Heart right ventricle (tissue), 16 donors: ENCODE results near the gene VAMP2. TPM values are rescaled to one million over a fixed set of nuclear protein-coding genes. Genes with fewer than 3 reads are reported as not detected.

Source experiments
- ATAC-seq, 8 donors: fragments of 200-7000 bp; cut with Tn5 transposase; one replicate each; pipeline ENCODE4 v1.9.1; 2020; ENCODE audit warnings: mild to moderate bottlenecking in 8 of 8, moderate library complexity in 8 of 8, moderate number of reproducible peaks in 1 of 8
- DNase-seq, 2 donors: peaks; one replicate each; pipeline ENCODE4 v3.0.0-alpha.2; 2020
- H3K27ac ChIP-seq, 10 donors: fragments of 200-600 bp; sonication (generic) in 2 of 10; one replicate each; pipeline versions ENCODE4 v1.5.0 to v1.8.0; 2020 to 2022; ENCODE audit warnings: mild to moderate bottlenecking in 3 of 10
- H3K27me3 ChIP-seq, 7 donors: fragments of 200-600 bp; one replicate each; pipeline ENCODE4 v1.8.0; 2021 to 2022; ENCODE audit warnings: mild to moderate bottlenecking in 2 of 7
- H3K36me3 ChIP-seq, 9 donors: fragments of 200-600 bp; sonication (generic) in 1 of 9; one replicate each; pipeline versions ENCODE4 v1.5.0 to v1.8.0; 2020 to 2022; ENCODE audit warnings: mild to moderate bottlenecking in 2 of 9
- H3K4me1 ChIP-seq, 9 donors: fragments of 200-600 bp; sonication (generic) in 1 of 9; one replicate each; pipeline versions ENCODE4 v1.5.0 to v1.8.0; 2020 to 2022; ENCODE audit warnings: mild to moderate bottlenecking in 4 of 9
- H3K4me3 ChIP-seq, 10 donors: fragments of 200-600 bp; sonication (generic) in 2 of 10; one replicate each; pipeline versions ENCODE4 v1.5.0 to v1.8.0; 2020 to 2022; ENCODE audit warnings: mild to moderate bottlenecking in 7 of 10, moderate library complexity in 2 of 10
- H3K9me3 ChIP-seq, 11 donors: fragments of 200-600 bp in 10 of 11; sonication (generic) in 2 of 11; one replicate each; pipeline versions ENCODE4 v1.5.0 to v1.8.0; 2013 to 2022; ENCODE audit warnings: mild to moderate bottlenecking in 2 of 11, control low read depth in 1 of 11, moderate library complexity in 1 of 11
- WGBS, 2 donors: extraction: QIAGEN DNeasy Blood & Tissue Kit; methylation state at CpG; one replicate each; pipeline ENCODE4 v1.1.7; 2013; ENCODE audit warnings: inconsistent platforms in 1 of 2; 5-methylcytosine and 5-hydroxymethylcytosine counted together
- intact Hi-C, 10 donors: fragments of 100-400 bp; cut with DNase I; formaldehyde crosslinking; loops; one replicate each; pipeline versions ENCODE4 v1.11.1 to v1.14.2; 2022
- polyA plus RNA-seq, 2 donors: library from polyadenylated mRNA; stranded (reverse); fragments of 200-250 nt; gene quantifications; one replicate each; pipeline ENCODE4 v1.2.3, GENCODE V29; 2013
- total RNA-seq, 10 donors: library from RNA; stranded (reverse); fragmentation: NEBNext Ultra II Directional in 3 of 10; extraction: Animal tissue kit (Norgen Biotek cat#: 25700) in 3 of 10; gene quantifications; one replicate each; pipeline versions ENCODE4 v1.2.1 to v1.2.4, GENCODE V29; 2021 to 2023
- TF ChIP-seq, protein P1 (sequence below), 9 donors: fragments of 200-600 bp; sonication (generic) in 2 of 9; IDR thresholded peaks; one replicate each; pipeline versions ENCODE4 v1.5.0 to v1.8.0; 2021 to 2022; ENCODE audit warnings: antibody characterized with exemption in 9 of 9, mild to moderate bottlenecking in 5 of 9, moderate library complexity in 1 of 9
- donor health status: Arrhythmogenic right ventricular cardiomyopathy.
- donor health status: ischemic (EF 13 %, LVEDD 7.1; RV severe dilation, severe dysfunction).
- donor health status: healthy with polysubstance abuse.
- donor health status: DM: no; HTN: yes; CAD: no.
- donor health status: DM: no; HTN: no; CAD: no.
- donor health status: ischemic (EF 25% LVEDD 6.9; RV normal size, moderate dysfunction).
- donor health status: ischemic (EF 25% LVEDD 5.7; RV mildly dilated, moderate dysfunction).
- donor health status: healthy.
- donor health status: DM: yes; HTN: yes; CAD: no.
- donor health status: Ischemic cardiomyopathy.
- donor health status: ischemic (EF 35%, LVEDD 5.7; RV mildly dilated, moderate dysfunction).
- donor health status: nonischemic (EF 11% LVEDD 7.7; RV severe dilation, severe dysfunction).
- donor health status: DM: yes; HTN: yes; CAD: no.
- donor health status: PGD.
- donor health status: ischemic (EF 29% LVEDD 5.4; RV normal size, mild dysfunction).
- donor health status: nonischemic (EF 23%, LVEDD 6.1; RV moderate dilation, normal function).

VAMP2 gene
- total and polyA plus RNA-seq, 12 donors, result 46.8 to 67.8 (median 59.9) TPM

DNA sequence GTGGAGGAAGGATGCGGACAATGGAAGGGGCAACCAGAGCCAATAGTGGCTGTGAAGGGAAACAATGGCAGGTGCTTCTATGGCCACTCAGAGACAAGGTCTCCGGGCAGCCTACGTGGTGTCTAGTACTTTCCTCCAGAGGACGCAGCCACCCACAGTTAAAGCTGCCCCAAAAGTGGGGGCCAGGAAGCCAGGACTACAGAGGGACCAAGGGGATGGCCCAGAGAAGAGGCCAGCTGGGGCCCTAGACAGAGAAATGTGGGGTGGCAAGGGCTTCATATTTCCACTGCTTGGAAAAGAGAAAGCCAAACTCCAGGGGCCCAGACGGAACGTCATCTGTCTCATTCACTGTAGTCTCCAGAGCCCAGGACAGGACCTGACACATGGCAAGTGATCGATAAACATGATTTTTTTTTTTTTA lies 9.7 kb downstream of the VAMP2 start:
- Histone ChIP-seq H3K4me1 (peaks cover 32 to 80% (median 55%) of the 10 kb centered on the region in 9 donors), H3K36me3 (peaks cover 18 to 34% (median 27%) of the 10 kb centered on the region in 9 donors), H3K9me3 (no peaks in the 10 kb centered on the region), H3K27ac (peak overlapping the region; percentile 97 to 100 (median 100)), H3K27me3 (no peaks in the 10 kb centered on the region), H3K4me3 (peak overlapping the region in 8 of 10 donors; percentile 70 to 96 (median 80))
- WGBS, 2 donors, result 50% methylated on average over 7 of the region's 7 CpGs
- intact Hi-C loops, result loop anchor here in 4 of 10 donors (5.0 to 10.0 kb wide), 4 partner anchors 298 to 318 kb away; partner anchors contain the start of genes CYB5D1 (in 1 of the 4), KDM6B (in 1 of the 4), NAA38 (in 1 of the 4) and TMEM88 (in 1 of the 4)
- ATAC-seq, result no peak
- TF ChIP-seq, protein P1, sequence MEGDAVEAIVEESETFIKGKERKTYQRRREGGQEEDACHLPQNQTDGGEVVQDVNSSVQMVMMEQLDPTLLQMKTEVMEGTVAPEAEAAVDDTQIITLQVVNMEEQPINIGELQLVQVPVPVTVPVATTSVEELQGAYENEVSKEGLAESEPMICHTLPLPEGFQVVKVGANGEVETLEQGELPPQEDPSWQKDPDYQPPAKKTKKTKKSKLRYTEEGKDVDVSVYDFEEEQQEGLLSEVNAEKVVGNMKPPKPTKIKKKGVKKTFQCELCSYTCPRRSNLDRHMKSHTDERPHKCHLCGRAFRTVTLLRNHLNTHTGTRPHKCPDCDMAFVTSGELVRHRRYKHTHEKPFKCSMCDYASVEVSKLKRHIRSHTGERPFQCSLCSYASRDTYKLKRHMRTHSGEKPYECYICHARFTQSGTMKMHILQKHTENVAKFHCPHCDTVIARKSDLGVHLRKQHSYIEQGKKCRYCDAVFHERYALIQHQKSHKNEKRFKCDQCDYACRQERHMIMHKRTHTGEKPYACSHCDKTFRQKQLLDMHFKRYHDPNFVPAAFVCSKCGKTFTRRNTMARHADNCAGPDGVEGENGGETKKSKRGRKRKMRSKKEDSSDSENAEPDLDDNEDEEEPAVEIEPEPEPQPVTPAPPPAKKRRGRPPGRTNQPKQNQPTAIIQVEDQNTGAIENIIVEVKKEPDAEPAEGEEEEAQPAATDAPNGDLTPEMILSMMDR (IDR thresholded peaks at IDR 0.05), result no peak
- DNase-seq, result peak; percentile 13 to 34

GRCh38 chr17:8152112-8152775 lies 10.5 kb downstream of the VAMP2 start, which contains the start of gene PER1:
PER1 (minus strand) TSS chr17:8152404; CDS start chr17:8150706, 1,698 bp downstream.
- peak; percentile 96 to 98 for DNase-seq
- 1 to 2% methylated on average over 42 of the region's 42 CpGs for WGBS, 2 donors
- Histone ChIP-seq H3K27me3 (no peaks in the 10 kb centered on the region), H3K4me1 (peaks cover 32 to 75% (median 57%) of the 10 kb centered on the region in 9 donors), H3K9me3 (no peaks in the 10 kb centered on the region), H3K36me3 (peaks cover 26 to 42% (median 35%) of the 10 kb centered on the region in 9 donors), H3K4me3 (peak within 1 kb of the TSS; percentile 53 to 96 (median 78)), H3K27ac (peak within 1 kb of the TSS; percentile 97 to 100 (median 100))
- TF ChIP-seq, protein P1 (IDR thresholded peaks at IDR 0.05), result no peak
- intact Hi-C loops, result loop anchor here in 4 of 10 donors (5.0 to 10.0 kb wide), 4 partner anchors 297 to 317 kb away; partner anchors contain the start of genes CYB5D1 (in 1 of the 4), KDM6B (in 1 of the 4), NAA38 (in 1 of the 4) and TMEM88 (in 1 of the 4)
- peak; percentile 20 to 69 (median 53) for ATAC-seq

GRCh38 chr17:8151641-8152111 lies 11.1 kb downstream of the VAMP2 start:
- peaks cover 29 to 47% (median 41%) of the 10 kb centered on the region in 9 donors for H3K36me3 ChIP-seq
- peak overlapping the region; percentile 53 to 96 (median 78) for H3K4me3 ChIP-seq
- H3K27ac ChIP-seq, result peak overlapping the region; percentile 97 to 100 (median 100)
- H3K4me1 ChIP-seq, result peaks cover 28 to 72% (median 53%) of the 10 kb centered on the region in 9 donors
- intact Hi-C loops, result loop anchor here in 4 of 10 donors (1.0 to 10.0 kb wide), 5 partner anchors 12 to 317 kb away; partner anchors contain the start of genes CYB5D1 (in 1 of the 4), KDM6B (in 1 of the 4), NAA38 (in 1 of the 4) and TMEM88 (in 1 of the 4)
- peak; percentile 93 to 95 for DNase-seq
- ATAC-seq, result peak; percentile 3 to 44 (median 14)
- H3K9me3 ChIP-seq, result no peaks in the 10 kb centered on the region
- TF ChIP-seq, protein P1 (IDR thresholded peaks at IDR 0.05), result no peak
- 0 to 1% methylated on average over 22 of the region's 22 CpGs for WGBS, 2 donors
- no peaks in the 10 kb centered on the region for H3K27me3 ChIP-seq

- H3K9me3 ChIP-seq, result no peaks in the 10 kb centered on the region
- intact Hi-C loops, result loop anchor here in 4 of 10 donors (1.0 to 10.0 kb wide), 5 partner anchors 12 to 316 kb away; partner anchors contain the start of genes CYB5D1 (in 1 of the 4), KDM6B (in 1 of the 4), NAA38 (in 1 of the 4) and TMEM88 (in 1 of the 4)
- 1% methylated on average over 36 to 38 of the region's 38 CpGs for WGBS, 2 donors
- peak; percentile 44 to 62 (median 52) for ATAC-seq
- TF ChIP-seq, protein P1 (IDR thresholded peaks at IDR 0.05), result no peak
- H3K4me1 ChIP-seq, result peaks cover 28 to 76% (median 53%) of the 10 kb centered on the region in 9 donors
- H3K4me3 ChIP-seq, result peak overlapping the region; percentile 53 to 96 (median 78)
- no peaks in the 10 kb centered on the region for H3K27me3 ChIP-seq
- H3K36me3 ChIP-seq, result peaks cover 34 to 52% (median 45%) of the 10 kb centered on the region in 9 donors
- peak overlapping the region; percentile 97 to 100 (median 100) for H3K27ac ChIP-seq
- DNase-seq, result peak; percentile 94 to 96
These were observed 11.6 kb downstream of the VAMP2 start for GRCh38 chr17:8151120-8151640.
